Activated naive CD8-positive, alpha-beta T cell treated with anti-CD3 and anti-CD28 coated beads, Interleukin-2, amount 50 U/mL, for 16 hours (primary cell): ENCODE measurements around the gene ZSWIM4.
"Not testable (repeated sequence)": the region's sequence is repeated elsewhere in the genome, so short reads cannot be mapped to it uniquely, and the experiment has no call there.

Experiments used
- DNase-seq: peaks from one replicate; pipeline ENCODE4 v3.0.0-alpha.2; 2020; ENCODE audit warnings: low read depth, low spot score

Gene ZSWIM4

DNA sequence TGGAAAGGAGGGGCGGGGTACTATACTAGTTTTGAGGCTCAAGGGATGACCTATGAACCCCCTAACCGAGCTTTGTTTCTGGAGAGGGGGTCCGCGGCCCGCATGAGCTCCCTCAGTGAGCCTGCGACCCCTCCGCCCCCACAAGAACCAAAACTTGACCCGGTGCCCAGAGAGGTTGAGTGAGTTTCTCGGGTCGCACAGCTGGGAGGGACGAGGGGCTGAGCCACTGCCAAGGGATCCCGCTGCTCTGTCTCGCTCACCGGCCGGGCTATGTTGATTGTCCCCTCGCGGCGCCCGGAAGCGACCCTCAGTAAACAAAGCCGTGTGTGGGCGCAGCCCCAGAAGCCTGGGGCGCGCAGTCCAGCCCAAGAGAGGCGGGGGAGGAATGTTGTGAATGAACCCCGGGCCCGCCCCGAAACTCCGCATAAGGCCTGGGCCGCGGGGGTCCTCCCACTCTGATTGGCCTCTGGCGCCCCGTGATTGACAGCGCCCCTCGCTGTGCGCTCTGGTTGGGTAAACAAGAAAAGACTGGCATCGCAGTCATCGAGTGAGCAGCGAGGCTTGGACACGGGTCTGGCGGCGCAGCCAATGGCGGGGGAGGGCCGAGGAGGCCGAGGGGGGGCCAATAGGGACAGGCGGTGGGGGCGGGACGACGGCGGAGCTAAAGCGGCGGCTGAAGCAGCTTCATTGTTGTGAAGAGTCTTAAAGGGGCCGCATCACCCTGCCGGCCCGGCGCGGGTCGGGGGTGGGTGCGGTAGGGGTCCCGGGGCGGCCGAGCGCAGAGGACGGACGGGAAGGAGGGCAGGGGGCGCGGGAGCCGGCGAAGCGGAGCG lies at the start of gene ZSWIM4:
ZSWIM4 (plus strand) TSS at position 687 of the 833 bp plus-strand sequence. CDS start 206 bp downstream, outside the sequence.
- DNase-seq = peak; percentile 95

DNA sequence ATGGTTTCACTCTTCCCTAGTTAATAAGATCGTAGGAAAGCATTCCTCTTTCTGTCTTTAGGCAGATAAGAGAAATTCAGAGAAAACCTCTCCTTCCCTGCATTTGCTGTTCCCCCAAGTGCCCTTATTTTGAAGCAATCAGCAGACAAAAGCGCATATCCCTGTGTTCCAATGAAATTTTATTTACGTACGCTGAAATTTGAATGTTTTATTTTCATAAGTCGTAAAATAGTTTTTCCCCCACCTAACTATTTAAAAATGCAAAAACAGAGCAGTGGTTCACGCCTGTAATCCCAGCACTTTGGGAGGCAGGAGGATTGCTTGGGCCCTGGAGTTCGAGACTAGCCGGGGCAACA lies 48.2 kb upstream of the ZSWIM4 start:
- DNase-seq = no peak

DNA sequence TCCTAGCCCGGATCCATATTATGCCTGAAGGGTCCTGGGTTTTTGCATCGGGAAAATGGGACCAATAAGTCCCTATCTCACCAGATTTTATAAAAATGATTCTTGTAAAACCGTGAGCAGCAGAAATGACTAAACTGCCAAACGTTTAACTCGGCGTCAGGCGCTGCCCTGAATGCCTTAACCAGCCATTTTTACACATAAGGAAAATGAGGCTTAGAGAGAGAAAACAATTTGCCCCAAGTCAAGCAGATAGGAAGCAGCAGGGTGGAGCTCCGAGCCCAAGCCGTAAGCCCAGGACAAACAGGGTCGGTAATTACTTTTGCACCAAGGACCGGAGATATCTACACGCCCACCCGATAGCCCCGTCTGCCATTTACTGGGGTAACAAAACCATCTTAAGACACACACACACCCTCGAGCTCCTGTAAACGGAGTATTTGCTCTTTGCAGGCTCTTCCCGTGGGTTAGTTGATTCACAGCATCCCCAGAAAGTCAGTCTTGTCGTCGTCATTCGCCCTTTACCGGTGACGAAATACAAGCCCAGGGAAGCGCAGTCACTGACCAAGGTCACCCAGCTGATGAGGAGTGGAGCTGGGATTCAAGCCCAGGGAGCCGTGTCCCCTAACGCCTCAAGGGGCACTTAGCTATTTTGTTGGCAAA lies 46.9 kb upstream of the ZSWIM4 start:
- no peak for DNase-seq

DNA sequence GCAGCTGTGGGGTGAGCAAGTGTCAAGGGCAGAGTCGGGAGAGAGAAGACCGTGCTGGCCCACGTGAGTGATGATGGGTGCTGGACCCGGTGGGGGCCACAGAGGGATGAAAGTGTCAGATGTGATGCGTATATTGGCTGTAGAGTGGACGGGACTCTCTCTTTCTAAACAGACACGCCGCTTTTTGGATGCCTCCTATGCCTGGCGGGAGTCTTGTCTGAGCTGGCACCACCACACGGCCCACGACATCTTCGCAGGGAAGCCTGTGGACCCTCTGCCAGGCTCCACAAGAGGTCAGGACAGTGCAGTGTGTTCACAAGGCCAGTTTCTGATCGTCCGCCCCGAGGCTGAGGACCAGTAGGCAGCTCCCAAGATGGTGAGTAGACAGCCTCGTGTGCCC lies 43.8 kb upstream of the ZSWIM4 start:
- DNase-seq = no peak

DNA sequence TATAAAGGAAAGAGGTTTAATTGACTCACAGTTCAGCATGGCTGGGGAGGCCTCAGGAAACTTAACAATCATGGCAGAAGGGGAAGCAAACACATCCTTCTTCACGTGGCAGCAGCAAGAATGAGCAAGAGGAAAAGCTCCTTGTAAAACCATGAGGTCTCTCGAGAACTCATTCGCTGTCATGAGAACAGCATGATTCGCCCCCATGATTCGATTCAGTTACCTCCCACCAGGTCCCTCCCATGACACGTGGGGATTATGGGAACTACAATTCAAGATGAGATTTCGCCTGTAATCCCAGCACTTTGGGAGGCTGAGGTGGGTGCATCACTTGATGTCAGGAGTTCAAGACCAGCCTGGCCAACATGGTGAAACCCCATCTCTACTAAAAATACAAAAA lies 41.6 kb upstream of the ZSWIM4 start:
- DNase-seq = not testable (repeated sequence)

DNA sequence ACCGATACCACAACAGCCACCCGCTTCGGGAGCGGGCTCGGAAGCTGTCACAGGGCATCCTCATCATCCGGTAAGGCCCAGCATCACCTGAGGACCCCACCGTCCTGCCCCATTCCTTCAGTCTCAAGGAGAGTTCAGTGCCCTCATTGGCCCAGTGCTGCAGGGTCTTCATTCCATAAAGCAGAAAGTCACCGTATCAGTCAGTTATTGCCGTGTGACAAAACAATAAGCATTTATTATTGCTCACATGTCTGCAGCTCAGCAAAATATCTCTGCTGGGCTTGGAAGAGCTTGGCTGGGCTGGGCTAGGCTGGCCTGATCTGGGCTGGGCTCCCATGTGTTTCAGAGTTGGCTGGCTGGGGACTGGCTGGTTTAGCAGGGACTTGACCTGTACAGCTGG lies 39.0 kb upstream of the ZSWIM4 start:
- no peak for DNase-seq

DNA sequence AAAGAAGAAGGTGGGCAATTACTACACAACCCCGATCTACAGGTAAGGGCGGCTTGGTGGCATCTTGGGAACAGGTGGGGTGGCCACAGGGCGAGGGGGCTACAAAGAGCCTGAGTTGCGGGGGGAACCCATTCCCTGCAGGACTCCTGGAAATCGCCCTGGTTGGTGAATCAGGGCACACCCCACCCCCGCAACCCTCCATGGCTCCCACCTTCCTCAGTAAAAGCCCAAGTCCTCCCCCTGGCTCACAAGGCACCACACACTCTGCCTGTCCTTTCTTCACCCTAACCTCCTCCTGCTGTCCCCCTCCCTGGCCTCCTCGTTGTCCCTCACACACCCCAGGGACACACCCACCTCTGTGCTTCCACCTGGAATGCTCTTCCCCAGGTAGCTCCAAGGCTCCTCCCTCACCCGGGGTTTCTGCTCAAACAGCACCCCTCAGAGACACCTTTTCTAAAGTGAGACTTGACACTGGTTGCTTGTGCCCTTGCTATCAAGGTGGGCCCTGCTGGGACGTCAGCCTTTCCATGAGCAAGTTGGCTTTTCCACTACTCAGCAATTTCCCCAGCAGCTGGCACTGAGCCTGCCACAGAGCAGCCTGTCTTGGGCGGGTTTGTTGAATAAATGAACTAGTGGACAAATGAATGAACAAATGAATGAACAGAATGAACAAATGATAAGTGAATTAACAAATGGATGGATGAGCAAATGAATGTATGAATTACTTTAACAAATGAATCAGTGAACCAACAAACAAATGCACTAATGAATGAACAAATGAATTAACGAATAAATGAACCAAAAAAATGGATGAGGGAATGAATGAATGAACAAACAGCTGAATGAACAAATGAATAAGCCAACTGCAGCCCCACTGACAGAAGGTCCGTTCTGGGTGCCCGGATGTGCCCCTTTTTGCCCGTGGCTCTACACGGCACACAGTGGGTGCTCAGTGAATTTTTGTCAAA lies 37.2 kb upstream of the ZSWIM4 start:
- DNase-seq = no peak

DNA sequence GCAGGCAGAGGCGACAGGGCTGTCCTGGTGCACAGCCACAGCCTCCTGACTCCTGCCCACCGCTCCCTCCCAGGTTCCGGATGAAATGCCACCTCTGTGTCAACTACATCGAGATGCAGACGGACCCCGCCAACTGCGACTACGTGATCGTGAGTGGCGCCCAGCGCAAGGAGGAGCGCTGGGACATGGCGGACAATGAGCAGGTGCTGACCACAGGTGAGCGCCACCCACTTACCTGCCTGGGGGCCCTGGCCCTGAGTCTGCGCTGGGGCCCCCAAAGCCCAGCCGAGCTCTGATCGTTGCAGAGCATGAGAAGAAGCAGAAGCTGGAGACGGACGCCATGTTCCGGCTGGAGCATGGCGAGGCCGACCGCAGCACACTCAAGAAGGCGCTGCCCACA lies 36.4 kb upstream of the ZSWIM4 start:
- no peak for DNase-seq

DNA sequence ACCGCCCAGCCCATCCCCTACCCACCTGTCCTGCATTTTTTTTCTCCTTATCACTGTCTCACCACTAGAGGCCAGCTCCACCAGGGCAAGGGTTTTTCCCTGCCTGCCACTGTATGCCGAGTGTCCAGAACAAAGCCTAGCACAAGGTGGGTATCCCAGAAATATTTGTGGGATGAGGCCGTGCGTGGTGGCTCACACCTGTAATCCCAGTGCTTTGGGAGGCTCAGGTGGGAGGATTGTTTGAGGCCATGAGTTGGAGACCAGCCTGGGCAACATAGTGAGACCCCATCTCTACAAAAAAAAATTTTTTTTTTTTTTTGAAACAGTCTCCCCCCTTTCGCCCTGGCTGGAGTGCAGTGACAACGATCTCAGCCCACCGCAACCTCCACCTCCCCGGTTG lies 33.8 kb upstream of the ZSWIM4 start:
- DNase-seq = no peak

DNA sequence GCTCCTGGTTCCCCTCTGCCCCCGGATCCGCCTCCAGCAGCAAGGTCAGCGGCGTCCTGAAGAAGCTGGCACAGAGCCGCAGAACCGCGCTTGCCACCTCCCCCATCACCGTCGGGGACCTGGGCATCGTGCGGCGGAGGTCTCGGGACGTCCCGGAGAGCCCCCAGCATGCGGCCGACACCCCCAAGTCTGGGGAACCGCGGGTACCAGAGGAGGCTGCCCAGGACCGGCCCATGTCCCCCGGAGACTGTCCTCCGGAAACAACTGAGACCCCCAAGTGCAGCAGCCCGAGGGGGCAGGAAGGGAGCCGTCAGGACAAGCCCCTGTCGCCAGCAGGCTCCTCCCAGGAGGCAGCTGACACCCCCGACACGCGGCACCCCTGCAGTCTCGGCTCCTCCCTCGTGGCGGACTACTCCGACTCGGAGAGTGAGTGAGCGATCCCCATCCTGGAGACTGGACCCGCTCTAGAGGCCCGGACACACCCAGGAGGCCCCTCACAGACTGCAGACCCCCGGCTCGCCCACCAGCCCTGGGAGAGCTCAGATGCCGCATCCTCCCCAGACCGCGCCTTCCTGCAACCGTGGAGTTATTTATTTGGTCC lies 32.5 kb upstream of the ZSWIM4 start:
- no peak for DNase-seq

DNA sequence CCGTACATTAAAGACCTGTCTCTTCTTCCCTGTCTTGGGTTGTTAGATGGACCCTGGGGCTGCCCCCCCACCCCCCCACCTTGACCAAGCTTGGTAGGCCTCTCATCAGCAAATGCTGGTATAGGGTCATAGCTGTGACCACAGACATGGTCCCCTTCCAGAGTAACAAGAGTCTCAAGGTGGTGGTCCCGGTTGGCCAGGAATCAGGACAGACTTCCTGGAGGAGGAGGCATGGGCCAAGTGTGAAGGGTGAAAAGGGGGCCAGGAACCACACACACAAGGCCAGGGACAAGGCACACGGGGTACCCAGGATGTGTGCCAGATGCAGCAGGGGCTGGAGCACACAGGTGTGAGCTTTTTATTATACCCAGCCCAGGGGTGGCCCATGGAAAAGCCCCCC lies 32.0 kb upstream of the ZSWIM4 start:
- DNase-seq = no peak

DNA sequence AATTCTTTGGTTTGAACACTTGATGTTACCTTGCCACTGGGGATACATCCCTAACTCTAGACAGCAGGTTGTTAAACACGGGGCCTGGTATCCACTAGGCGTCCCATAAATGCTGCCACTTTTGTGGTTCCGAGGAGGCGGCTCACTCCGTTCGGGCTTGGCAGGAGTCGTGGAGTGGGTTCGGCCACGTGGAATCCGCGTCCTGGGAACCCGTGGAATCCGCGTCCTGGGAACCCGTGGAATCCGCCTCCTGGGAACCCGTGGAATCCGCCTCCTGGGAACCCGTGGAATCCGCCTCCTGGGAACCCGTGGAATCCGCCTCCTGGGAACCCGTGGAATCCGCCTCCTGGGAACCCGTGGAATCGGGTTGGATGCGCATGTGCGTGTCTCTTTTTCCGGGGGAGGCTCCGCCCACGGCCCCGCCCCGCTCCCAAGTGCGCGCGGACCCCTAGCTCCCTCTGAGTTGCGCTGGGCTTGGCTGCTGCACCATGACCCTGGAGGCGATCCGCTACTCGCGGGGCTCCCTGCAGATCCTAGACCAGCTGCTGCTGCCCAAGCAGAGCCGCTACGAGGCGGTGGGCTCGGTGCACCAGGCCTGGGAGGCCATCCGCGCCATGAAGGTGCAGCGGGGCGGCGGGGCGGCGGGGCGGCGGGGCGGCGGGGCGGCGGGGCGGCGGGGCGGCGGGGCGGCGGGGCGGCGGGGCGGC lies 31.0 kb upstream of the ZSWIM4 start, which contains the start of gene MRI1:
MRI1 (plus strand) TSS at position 422 of the 707 bp plus-strand sequence; CDS start at position 489, 67 bp downstream.
- DNase-seq = no peak

DNA sequence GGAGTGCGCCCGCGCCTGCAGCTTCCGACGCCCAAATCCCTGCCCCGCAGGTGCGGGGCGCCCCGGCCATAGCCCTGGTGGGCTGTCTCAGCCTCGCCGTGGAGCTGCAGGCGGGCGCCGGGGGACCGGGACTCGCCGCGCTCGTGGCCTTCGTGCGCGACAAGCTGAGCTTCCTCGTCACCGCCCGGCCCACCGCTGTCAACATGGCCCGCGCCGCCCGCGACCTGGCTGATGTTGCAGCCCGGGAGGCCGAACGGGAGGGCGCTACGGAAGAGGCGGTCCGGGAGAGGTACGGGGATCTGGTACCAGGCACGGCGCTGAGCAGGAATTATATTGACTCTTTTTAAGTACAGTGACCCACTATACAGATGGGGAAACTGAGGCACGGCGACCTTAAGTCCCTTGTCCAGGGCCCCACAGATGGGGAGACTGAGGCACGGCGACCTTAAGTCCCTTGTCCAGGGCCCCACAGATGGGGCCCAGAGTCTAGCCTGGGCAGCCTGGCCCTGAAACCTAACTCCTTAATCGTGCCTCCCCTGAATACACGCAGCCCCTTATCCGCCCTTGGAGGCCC lies 30.3 kb upstream of the ZSWIM4 start:
- DNase-seq = no peak

DNA sequence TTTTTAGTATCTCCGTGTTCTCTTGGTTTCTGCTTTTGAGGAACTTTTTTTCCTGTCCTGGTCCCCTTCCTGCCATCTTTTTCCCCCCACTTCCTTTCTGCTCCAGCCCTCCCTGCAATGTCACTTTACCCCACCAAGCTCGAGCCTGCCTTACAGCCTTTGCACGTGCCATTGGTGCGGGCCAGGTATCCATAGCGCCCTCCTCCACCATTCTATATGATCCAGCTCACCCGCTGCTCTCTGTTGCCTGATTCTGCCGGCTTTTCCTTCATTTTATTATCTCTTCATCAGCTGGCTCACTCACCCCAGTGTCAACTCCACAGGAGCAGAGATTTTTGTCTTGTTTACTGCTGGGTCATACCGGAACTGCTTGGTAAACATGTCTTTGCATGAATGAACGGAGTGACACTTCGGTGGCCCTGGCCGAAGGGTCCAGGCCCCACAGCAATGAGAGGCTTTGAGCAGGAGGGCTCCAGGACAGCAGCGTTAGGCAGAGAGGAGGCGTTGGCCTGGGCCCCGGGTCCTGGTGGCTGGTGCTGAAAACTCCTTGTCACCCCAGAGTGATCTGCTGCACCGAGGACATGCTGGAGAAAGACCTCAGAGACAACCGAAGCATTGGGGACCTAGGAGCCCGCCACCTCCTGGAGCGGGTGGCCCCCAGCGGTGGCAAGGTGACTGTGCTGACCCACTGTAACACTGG lies 29.7 kb upstream of the ZSWIM4 start:
- no peak for DNase-seq

DNA sequence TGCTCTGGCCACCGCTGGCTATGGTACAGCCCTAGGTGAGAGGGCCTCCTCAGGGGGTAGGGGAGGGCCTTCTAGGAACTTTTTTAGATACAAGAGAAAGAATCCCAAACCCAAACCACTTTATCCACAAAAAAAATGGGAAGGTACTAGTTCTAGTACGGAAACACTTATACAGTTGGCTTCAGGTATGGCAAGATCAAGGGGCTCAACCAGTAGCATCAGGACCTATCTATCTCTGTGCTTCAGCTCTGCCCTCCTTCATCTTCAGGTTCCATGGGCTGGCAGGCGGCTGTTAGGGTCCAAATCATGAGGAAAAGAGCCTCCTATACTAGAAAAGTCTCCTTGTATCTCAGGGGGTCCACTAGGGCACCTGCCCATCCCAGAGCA lies 29.2 kb upstream of the ZSWIM4 start:
- no peak for DNase-seq

DNA sequence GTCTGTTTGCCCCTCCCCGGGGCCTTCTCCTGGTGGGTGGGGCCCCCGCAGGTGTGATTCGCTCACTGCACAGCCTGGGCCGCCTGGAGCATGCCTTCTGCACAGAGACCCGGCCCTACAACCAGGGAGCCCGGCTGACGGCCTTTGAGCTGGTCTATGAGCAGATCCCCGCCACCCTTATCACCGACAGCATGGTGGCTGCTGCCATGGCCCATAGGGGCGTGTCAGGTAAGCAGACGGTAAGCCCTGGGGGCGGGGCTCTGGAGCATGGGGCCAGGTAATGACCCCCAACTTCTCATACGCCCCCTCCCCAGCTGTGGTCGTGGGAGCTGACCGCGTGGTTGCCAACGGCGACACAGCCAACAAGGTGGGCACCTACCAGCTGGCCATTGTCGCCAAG lies 26.7 kb upstream of the ZSWIM4 start:
- DNase-seq = no peak

DNA sequence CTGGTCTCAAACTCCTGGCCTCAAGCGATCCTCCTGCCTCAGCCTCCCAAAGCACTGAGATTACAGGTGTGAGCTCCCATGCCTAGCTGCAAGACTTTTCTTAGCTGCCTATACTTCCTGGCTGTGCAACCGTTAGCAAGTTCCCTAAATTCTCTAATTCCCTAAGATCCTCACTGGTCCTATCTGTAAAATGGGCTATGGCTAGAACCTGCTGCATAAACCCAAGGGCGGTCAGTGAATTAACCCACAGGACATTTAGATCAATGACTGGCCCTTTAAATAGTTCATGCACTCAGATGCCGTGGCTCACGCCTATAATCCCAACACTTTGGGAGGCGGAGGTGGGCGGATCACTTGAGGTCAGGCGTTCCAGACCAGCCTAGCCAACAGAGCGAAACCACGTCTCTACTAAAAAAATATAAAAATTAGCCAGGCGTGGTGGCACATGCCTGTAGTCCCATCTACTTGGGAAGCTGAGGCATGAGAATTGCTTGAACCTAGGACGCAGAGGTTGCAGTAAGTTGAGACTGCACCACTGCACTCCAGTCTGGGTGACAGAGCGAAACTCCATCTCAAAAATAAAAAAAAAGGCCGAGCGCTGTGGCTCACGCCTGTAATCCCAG lies 25.1 kb upstream of the ZSWIM4 start:
- no peak for DNase-seq

DNA sequence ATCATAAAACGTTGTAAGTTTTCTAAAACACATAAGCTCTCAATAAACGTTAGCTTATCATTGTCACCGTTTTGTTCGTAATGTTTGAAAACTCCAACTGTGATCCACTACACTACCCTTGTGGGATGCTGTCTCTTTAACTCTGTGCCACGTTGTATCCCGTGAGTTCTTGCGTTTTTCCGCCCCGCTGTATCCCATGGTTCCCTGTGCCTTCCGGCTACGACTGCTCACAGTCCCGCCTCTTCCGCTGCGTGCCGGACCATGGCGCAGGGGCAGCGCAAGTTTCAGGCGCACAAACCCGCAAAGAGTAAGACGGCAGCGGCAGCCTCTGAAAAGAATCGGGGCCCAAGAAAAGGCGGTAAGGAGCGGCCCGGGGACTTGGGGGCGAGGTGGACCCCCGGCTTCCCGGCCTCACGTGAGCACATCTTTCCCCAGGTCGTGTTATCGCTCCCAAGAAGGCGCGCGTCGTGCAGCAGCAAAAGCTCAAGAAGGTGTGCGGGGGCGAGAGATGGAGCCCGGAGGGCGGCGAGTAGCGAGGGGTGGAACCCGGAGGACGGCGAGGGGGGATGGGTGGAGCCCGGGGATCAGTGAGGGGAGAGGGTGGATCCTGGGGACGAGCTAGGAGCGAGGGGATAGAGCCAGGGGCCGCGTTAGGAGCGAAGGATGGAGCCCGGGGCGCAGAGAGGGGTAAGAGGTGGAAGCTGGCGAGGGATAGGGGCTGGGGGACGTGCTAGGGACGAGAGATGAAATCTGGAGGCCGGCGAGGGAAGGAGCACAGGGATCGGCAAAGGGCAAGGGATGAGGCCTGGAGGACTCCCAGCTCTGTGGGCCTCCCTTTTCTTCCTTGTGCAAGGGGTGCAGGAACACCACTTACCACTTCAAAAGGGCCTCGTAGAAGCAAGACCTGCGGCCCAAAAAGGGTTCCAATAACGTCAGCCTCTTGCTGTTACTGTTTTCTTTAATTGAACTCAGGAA lies 20.7 kb upstream of the ZSWIM4 start, which contains the start of gene C19orf53:
C19orf53 (plus strand) TSS at position 240 of the 975 bp plus-strand sequence; CDS start at position 262, 22 bp downstream.
- peak; percentile 80 for DNase-seq
